PC-9 (cell line): ENCODE results near the gene HS6ST3. TPM values are rescaled to one million over a fixed set of nuclear protein-coding genes. Genes with fewer than 3 reads are reported as not detected.

Source experiments
- BruUV-seq: library from RNA; stranded (reverse); fragments of 400-500 nt; replicated peaks from 2 replicates; lab custom pipeline; 2021; lab: Mats Ljungman, UMichigan
- CTCF ChIA-PET: fragments of 300-600 bp; sonication (Branson Sonifier 250); formaldehyde crosslinking; loops from one replicate; lab custom pipeline; 2022; ENCODE audit warnings: antibody characterized with exemption; lab: Charles Lee
- POLR2A ChIA-PET: fragments of 300-600 bp; sonication (Branson Sonifier 250); formaldehyde crosslinking; loops from one replicate; lab custom pipeline; 2022; ENCODE audit warnings: antibody characterized with exemption; ENCODE audit not compliant: unreplicated experiment; lab: Charles Lee
- DNase-seq, 2 experiments: peaks; one replicate each; pipeline versions ENCODE4 v3.0.0 to v3.0.0-alpha.2; 2015 to 2022; ENCODE audit warnings: mixed read lengths in 1 of 2
- H2AFZ ChIP-seq: fragments of 200-600 bp; sonication (generic); 2 replicates; pipeline ENCODE4 v1.8.1; 2017; ENCODE audit warnings: antibody characterized with exemption
- H3F3A ChIP-seq: fragments of 200-600 bp; sonication (generic); 2 replicates; pipeline ENCODE4 v1.8.1; 2017; ENCODE audit warnings: antibody characterized with exemption, mild to moderate bottlenecking, low read depth; ENCODE audit not compliant: insufficient read depth
- H3K27ac ChIP-seq: fragments of 200-600 bp; sonication (generic); 2 replicates; pipeline ENCODE4 v1.6.1; 2016; ENCODE audit warnings: mixed run types
- H3K27me3 ChIP-seq: fragments of 200-600 bp; sonication (generic); 2 replicates; pipeline ENCODE4 v1.6.1; 2016; ENCODE audit warnings: low read depth, mixed run types; ENCODE audit not compliant: insufficient read depth
- H3K36me3 ChIP-seq: fragments of 200-600 bp; sonication (generic); 2 replicates; pipeline ENCODE4 v1.6.1; 2016; ENCODE audit warnings: low read depth, mixed run types
- H3K4me1 ChIP-seq: fragments of 200-600 bp; sonication (generic); replicated peaks from 2 replicates; pipeline ENCODE4 v1.6.1; 2016; ENCODE audit warnings: mixed run types; ENCODE audit not compliant: insufficient read depth
- H3K4me2 ChIP-seq: fragments of 200-600 bp; sonication (generic); 2 replicates; pipeline ENCODE4 v1.6.1; 2017; ENCODE audit warnings: mixed run types
- H3K4me3 ChIP-seq: fragments of 200-600 bp; sonication (generic); 2 replicates; pipeline ENCODE4 v1.6.1; 2016; ENCODE audit warnings: mixed run types
- H3K79me2 ChIP-seq: fragments of 200-600 bp; sonication (generic); 2 replicates; pipeline ENCODE4 v1.6.1; 2017; ENCODE audit warnings: low read depth, mixed run types
- H3K9me2 ChIP-seq: fragments of 200-600 bp; sonication (generic); 2 replicates; pipeline ENCODE4 v1.8.1; 2017; ENCODE audit warnings: mild to moderate bottlenecking; ENCODE audit not compliant: insufficient read depth
- H3K9me3 ChIP-seq: fragments of 200-600 bp; sonication (generic); 2 replicates; pipeline ENCODE4 v1.8.1; 2016; ENCODE audit warnings: low read depth; ENCODE audit not compliant: insufficient read depth
- H4K20me1 ChIP-seq: fragments of 200-600 bp; sonication (generic); 2 replicates; pipeline ENCODE4 v1.8.1; 2017; ENCODE audit not compliant: insufficient read depth
- EZH2 ChIP-seq: fragments of 200-600 bp; sonication (generic); IDR thresholded peaks from 2 replicates; pipeline ENCODE4 v1.8.0; 2017; ENCODE audit warnings: antibody characterized with exemption, low read depth
- intact Hi-C: fragments of 100-400 bp; cut with micrococcal nuclease; formaldehyde crosslinking; loops from one replicate; pipeline ENCODE4 v1.10.0; 2022; ENCODE audit not compliant: unreplicated experiment
- total RNA-seq: library from RNA; stranded (reverse); gene quantifications from 2 replicates; pipeline ENCODE4 v1.2.3, GENCODE V29; 2021
- TF ChIP-seq, protein P1 (sequence below): fragments of 200-600 bp; sonication (generic); conservative IDR thresholded peaks from 2 replicates; pipeline ENCODE4 v1.6.1; 2017; ENCODE audit warnings: mixed run types, antibody characterized with exemption, mild to moderate bottlenecking, moderate library complexity

The HS6ST3 gene
- total RNA-seq, 1 experiment from 2014 or later = not detected

DNA sequence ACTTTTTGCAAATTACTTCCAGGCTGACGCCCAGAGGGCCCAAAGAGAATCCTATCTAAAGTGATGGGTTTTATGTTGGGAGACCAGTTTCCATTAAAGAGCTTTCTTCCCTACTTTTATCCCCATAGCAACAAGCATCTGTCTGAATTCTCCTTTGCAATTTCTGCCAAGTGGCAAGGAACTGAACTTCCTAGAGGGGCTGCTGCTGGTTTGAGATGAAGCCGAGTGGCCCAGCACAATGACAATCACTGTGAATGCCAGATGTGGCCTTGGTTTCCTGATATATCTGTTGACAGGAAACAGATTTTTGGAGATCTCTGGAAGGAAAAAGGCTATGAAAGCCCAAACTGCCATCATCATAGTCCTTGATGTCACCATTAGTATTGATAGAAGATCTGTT, 705.8 kb downstream of the HS6ST3 start:
- Histone ChIP-seq H3F3A (no peaks in the 10 kb centered on the region), H3K27ac (no peak overlapping the region), H3K27me3 (no peaks in the 10 kb centered on the region), H3K4me3 (no peak overlapping the region), H3K36me3 (no peaks in the 10 kb centered on the region), H3K4me1 (no peaks in the 10 kb centered on the region), H3K4me2 (no peak overlapping the region), H2AFZ (no peak overlapping the region), H3K9me3 (no peaks in the 10 kb centered on the region), H4K20me1 (no peaks in the 10 kb centered on the region), H3K9me2 (no peaks in the 10 kb centered on the region), H3K79me2 (no peaks in the 10 kb centered on the region)
- CTCF ChIA-PET = no interaction called here
- intact Hi-C loops = no loop called here
- BruUV-seq = no TSS peak
- POLR2A ChIA-PET = no interaction called here
- no peak for DNase-seq
- TF ChIP-seq EZH2 = no peak
- TF ChIP-seq, protein P1, sequence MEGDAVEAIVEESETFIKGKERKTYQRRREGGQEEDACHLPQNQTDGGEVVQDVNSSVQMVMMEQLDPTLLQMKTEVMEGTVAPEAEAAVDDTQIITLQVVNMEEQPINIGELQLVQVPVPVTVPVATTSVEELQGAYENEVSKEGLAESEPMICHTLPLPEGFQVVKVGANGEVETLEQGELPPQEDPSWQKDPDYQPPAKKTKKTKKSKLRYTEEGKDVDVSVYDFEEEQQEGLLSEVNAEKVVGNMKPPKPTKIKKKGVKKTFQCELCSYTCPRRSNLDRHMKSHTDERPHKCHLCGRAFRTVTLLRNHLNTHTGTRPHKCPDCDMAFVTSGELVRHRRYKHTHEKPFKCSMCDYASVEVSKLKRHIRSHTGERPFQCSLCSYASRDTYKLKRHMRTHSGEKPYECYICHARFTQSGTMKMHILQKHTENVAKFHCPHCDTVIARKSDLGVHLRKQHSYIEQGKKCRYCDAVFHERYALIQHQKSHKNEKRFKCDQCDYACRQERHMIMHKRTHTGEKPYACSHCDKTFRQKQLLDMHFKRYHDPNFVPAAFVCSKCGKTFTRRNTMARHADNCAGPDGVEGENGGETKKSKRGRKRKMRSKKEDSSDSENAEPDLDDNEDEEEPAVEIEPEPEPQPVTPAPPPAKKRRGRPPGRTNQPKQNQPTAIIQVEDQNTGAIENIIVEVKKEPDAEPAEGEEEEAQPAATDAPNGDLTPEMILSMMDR = no peak

DNA sequence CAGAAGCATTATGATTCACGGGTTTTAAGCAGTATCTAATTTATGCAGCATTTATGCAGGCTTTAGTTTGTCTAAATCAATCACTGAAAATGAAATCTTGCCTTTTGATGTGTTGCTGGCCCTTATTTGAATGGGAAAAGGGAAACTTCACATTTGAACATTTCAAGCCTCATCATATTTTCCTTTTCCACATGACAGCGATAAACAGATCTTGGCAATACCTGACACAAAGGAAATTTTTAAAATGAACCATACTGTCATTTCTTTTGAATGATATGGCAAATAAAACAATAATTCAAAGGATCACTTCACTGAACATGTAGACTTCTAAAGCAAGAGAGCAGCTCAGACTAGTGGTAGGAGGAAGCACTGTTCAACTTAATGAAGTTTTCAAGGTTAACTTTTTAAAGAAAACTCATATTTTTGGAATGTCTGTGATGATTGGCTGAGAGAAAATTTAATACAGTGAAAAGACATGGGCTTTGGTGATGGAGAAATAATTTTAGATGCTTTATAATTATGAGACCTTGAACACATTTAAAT, 706.3 kb downstream of the HS6ST3 start:
- H3K4me2 ChIP-seq = no peak overlapping the region
- H2AFZ ChIP-seq = no peak overlapping the region
- H3F3A ChIP-seq = no peaks in the 10 kb centered on the region
- intact Hi-C loops = no loop called here
- no peaks in the 10 kb centered on the region for H4K20me1 ChIP-seq
- BruUV-seq = no TSS peak
- DNase-seq = no peak
- no peaks in the 10 kb centered on the region for H3K9me2 ChIP-seq
- H3K9me3 ChIP-seq = no peaks in the 10 kb centered on the region
- H3K27me3 ChIP-seq = no peaks in the 10 kb centered on the region
- no peak overlapping the region for H3K4me3 ChIP-seq
- H3K27ac ChIP-seq = no peak overlapping the region
- TF ChIP-seq EZH2 = no peak
- TF ChIP-seq, protein P1 = no peak
- ChIA-PET CTCF (no interaction called here), POLR2A (no interaction called here)
- H3K79me2 ChIP-seq = no peaks in the 10 kb centered on the region
- H3K36me3 ChIP-seq = no peaks in the 10 kb centered on the region
- H3K4me1 ChIP-seq = no peaks in the 10 kb centered on the region

DNA sequence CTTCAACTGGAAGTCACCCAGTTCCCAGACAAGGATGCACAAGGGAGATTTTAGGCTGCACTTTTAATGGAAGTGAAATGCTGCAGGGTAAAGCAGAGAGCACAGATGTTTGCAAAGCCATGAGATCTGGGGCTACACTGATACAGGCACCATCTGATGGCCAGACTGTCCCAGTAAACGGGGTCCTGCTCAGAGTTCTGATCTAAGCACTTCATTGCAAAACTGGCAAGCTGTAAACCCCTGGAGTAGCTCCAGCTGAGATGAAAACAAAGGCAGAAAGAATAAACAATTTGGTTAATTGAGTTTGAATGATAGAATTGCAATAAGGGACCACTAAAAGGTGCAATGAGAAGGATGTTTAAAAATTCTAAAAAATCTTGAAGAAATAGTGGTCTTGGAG, 707.2 kb downstream of the HS6ST3 start:
- intact Hi-C loops = no loop called here
- Histone ChIP-seq H3K4me3 (no peak overlapping the region), H3K79me2 (no peaks in the 10 kb centered on the region), H3K9me2 (no peaks in the 10 kb centered on the region), H3K4me1 (no peaks in the 10 kb centered on the region), H4K20me1 (no peaks in the 10 kb centered on the region), H3K9me3 (no peaks in the 10 kb centered on the region), H3F3A (no peaks in the 10 kb centered on the region), H2AFZ (no peak overlapping the region), H3K27ac (no peak overlapping the region), H3K4me2 (no peak overlapping the region), H3K36me3 (no peaks in the 10 kb centered on the region), H3K27me3 (no peaks in the 10 kb centered on the region)
- BruUV-seq = no TSS peak
- ChIA-PET CTCF (no interaction called here), POLR2A (no interaction called here)
- TF ChIP-seq, protein P1 = no peak
- TF ChIP-seq EZH2 = no peak
- no peak for DNase-seq
